ENCODE measurements around the gene HSPG2.

The HSPG2 gene

GRCh38 chr1:21914880-21915640 lies 22.1 kb downstream of the HSPG2 start:
- CTCF ChIA-PET = interaction anchor here (1.1 to 5.6 kb wide), 4 partner anchors 8 to 49 kb away, joined by 5 to 31 read pairs (median 10); no protein-coding TSS in a partner anchor
- no peak for DNase-seq (ENCODE audit: low read depth, low spot score)
- TF ChIP-seq CTCF (IDR thresholded peaks at IDR 0.05; ENCODE audit: insufficient read depth, low read length, missing control alignments) = no peak
- no peak overlapping the region for H3K4me3 ChIP-seq (ENCODE audit: low read depth, low read length)
- POLR2A ChIA-PET = interaction anchor here (0.7 to 1.7 kb wide), 2 partner anchors 16 kb away, joined by 3 to 4 read pairs; no protein-coding TSS in a partner anchor

GRCh38 chr1:21914450-21914849 lies 22.7 kb downstream of the HSPG2 start:
- ChIA-PET POLR2A (interaction anchor here (1.7 kb wide), 1 partner anchor 16 kb away, joined by 4 read pairs; no protein-coding TSS in a partner anchor), CTCF (interaction anchor here (1.2 to 5.6 kb wide), 4 partner anchors 9 to 48 kb away, joined by 3 to 31 read pairs (median 10); no protein-coding TSS in a partner anchor)
- no peak for TF ChIP-seq CTCF (IDR thresholded peaks at IDR 0.05; ENCODE audit: insufficient read depth, low read length, missing control alignments)
- DNase-seq (ENCODE audit: low read depth, low spot score) = no peak
- H3K4me3 ChIP-seq (ENCODE audit: low read depth, low read length) = no peak overlapping the region

GRCh38 chr1:21913763-21914162 lies 23.3 kb downstream of the HSPG2 start:
- CTCF ChIA-PET = interaction anchor here (1.0 to 5.6 kb wide), 4 partner anchors 16 to 49 kb away, joined by 3 to 31 read pairs (median 8); no protein-coding TSS in a partner anchor
- DNase-seq (ENCODE audit: low read depth, low spot score) = no peak
- H3K4me3 ChIP-seq (ENCODE audit: low read depth, low read length) = no peak overlapping the region
- TF ChIP-seq CTCF (IDR thresholded peaks at IDR 0.05; ENCODE audit: insufficient read depth, low read length, missing control alignments) = no peak
- POLR2A ChIA-PET = interaction anchor here (1.7 kb wide), 1 partner anchor 15 kb away, joined by 4 read pairs; no protein-coding TSS in a partner anchor

GRCh38 chr1:21913258-21913657 lies 23.9 kb downstream of the HSPG2 start:
- POLR2A ChIA-PET = interaction anchor here (1.7 kb wide), 1 partner anchor 14 kb away, joined by 4 read pairs; no protein-coding TSS in a partner anchor
- TF ChIP-seq CTCF (IDR thresholded peaks at IDR 0.05; ENCODE audit: insufficient read depth, low read length, missing control alignments) = no peak
- no peak overlapping the region for H3K4me3 ChIP-seq (ENCODE audit: low read depth, low read length)
- DNase-seq (ENCODE audit: low read depth, low spot score) = no peak
- CTCF ChIA-PET = interaction anchor here (1.0 to 5.6 kb wide), 3 partner anchors 17 to 50 kb away, joined by 3 to 31 read pairs (median 14); no protein-coding TSS in a partner anchor

GRCh38 chr1:21912038-21912758 lies 24.9 kb downstream of the HSPG2 start:
- no peak overlapping the region for H3K4me3 ChIP-seq (ENCODE audit: low read depth, low read length)
- TF ChIP-seq CTCF (IDR thresholded peaks at IDR 0.05; ENCODE audit: insufficient read depth, low read length, missing control alignments) = no peak
- POLR2A ChIA-PET = interaction anchor here (0.9 to 3.8 kb wide), 3 partner anchors 8 to 26 kb away, joined by 3 to 14 read pairs (median 6); no protein-coding TSS in a partner anchor
- no peak for DNase-seq (ENCODE audit: low read depth, low spot score)
- CTCF ChIA-PET = interaction anchor here (0.7 to 5.6 kb wide), 3 partner anchors 12 to 112 kb away, joined by 3 to 31 read pairs (median 3); no protein-coding TSS in a partner anchor
